Measurements from ENCODE around the gene TCF4. TPM values are rescaled to one million over a fixed set of nuclear protein-coding genes. Genes with fewer than 3 reads are reported as not detected.
A peak's percentile ranks its signal among the peaks of the same experiment; 100 is the strongest.

Gene TCF4
- total RNA-seq, 2 donors from 2014 or later, result 31.6 to 34.0 TPM

DNA sequence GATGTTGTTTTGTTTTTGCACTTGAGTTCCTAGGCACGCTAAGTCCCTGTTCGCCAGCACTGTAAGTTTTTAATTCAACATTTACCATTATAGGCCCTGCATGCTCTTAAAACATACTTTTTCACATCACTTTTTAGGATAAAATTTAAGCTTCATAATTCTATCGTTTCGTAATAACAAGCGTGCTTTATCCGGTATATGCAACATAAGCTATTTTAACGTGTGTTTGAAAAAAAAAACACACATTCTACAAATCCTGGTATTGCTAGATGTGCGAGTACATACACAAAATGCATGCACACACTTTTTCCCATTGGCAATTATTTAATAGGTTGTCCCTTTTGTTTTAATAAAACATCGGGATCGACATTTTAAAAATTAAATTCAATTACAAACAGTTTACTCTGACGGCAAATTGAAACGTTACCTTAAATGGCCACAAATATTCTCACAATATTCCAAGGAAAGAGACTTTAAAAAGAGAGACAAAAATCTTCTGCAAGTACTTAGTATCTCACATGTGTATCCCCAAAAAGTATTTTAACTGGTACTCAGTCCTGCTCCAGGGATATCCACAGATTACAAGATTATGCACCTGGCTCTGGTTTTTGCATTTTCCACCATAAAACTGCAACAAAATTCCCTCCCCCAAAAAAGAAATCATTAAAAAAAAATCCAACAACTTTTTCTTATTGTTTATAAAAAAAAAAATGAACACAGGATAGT, 1.0 kb upstream of the TCF4 start:
- Histone ChIP-seq H3K4me3 (peak overlapping the region in 1 of 2 donors; percentile 50), H3K27ac (peak overlapping the region in 3 of 4 donors; percentile 62 to 83 (median 62)), H3K36me3 (replicated peaks in 1 of 2; ENCODE audit: insufficient read depth in 1 of 2, low read depth in 2 of 2) (no peaks in the 10 kb centered on the region), H3K27me3 (no peaks in the 10 kb centered on the region), H3K9me3 (no peaks in the 10 kb centered on the region), H3K4me1 (no peaks in the 10 kb centered on the region)
- 6 to 14% methylated on average over 12 of the region's 12 CpGs for WGBS, 2 donors
- no peak for ATAC-seq
- DNase-seq, result peak in 1 of 4 donors; percentile 6
- TF ChIP-seq, protein P1, sequence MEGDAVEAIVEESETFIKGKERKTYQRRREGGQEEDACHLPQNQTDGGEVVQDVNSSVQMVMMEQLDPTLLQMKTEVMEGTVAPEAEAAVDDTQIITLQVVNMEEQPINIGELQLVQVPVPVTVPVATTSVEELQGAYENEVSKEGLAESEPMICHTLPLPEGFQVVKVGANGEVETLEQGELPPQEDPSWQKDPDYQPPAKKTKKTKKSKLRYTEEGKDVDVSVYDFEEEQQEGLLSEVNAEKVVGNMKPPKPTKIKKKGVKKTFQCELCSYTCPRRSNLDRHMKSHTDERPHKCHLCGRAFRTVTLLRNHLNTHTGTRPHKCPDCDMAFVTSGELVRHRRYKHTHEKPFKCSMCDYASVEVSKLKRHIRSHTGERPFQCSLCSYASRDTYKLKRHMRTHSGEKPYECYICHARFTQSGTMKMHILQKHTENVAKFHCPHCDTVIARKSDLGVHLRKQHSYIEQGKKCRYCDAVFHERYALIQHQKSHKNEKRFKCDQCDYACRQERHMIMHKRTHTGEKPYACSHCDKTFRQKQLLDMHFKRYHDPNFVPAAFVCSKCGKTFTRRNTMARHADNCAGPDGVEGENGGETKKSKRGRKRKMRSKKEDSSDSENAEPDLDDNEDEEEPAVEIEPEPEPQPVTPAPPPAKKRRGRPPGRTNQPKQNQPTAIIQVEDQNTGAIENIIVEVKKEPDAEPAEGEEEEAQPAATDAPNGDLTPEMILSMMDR (IDR thresholded peaks at IDR 0.05), result no peak
- no peak for TF ChIP-seq POLR2A (IDR thresholded peaks at IDR 0.05)
- intact Hi-C loops (cut with DNase I), result no loop called here

DNA sequence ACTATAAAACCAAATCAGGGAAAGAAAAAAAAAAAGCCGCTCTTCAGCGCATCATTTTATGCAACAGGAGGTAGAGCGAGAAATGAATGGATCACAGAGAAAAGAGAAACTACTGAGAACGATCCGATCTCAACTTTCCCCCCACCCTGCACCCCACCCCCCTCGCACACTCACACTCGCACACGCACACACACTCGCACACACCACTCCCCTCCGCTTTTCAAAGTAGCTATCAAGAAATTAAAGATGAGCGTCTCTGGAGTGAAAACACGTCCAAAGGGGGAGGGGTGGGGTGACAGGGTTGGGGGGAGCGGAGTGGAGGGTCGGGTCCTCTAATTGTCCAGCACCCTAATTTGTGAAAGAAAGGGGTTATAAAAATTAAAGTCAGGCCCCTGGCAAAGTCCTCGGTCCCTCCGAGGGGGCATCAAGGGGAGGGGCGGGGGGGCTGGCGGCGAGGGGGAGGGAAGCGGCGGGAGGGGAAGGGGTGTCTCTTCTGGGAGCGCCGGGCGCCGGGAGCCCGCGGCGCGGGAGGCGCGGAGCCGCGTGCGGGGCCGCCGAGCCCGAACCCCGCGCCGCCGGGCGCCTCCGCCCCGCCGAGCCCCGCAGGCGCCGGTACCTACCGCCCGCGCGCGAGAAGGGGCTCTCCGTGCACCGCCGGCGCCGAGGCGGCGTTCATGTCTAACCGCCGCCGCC, 428 bp downstream of the TCF4 start:
- 0 to 3% methylated on average over 16 to 29 of the region's 63 CpGs for WGBS, 2 donors
- Histone ChIP-seq H3K27ac (peak overlapping the region; percentile 21 to 83 (median 62)), H3K4me3 (peak overlapping the region; percentile 29 to 50), H3K36me3 (replicated peaks in 1 of 2; ENCODE audit: insufficient read depth in 1 of 2, low read depth in 2 of 2) (no peaks in the 10 kb centered on the region), H3K9me3 (no peaks in the 10 kb centered on the region), H3K4me1 (no peaks in the 10 kb centered on the region), H3K27me3 (no peaks in the 10 kb centered on the region)
- peak in 1 of 4 donors; percentile 21 for DNase-seq
- intact Hi-C loops (cut with DNase I), result no loop called here
- no peak for ATAC-seq
- no peak for TF ChIP-seq POLR2A (IDR thresholded peaks at IDR 0.05)
- TF ChIP-seq, protein P1 (IDR thresholded peaks at IDR 0.05), result no peak

- intact Hi-C loops (cut with DNase I), result no loop called here
These were observed 2.0 kb downstream of the TCF4 start for GRCh38 chr18:55585920-55586561.

DNA sequence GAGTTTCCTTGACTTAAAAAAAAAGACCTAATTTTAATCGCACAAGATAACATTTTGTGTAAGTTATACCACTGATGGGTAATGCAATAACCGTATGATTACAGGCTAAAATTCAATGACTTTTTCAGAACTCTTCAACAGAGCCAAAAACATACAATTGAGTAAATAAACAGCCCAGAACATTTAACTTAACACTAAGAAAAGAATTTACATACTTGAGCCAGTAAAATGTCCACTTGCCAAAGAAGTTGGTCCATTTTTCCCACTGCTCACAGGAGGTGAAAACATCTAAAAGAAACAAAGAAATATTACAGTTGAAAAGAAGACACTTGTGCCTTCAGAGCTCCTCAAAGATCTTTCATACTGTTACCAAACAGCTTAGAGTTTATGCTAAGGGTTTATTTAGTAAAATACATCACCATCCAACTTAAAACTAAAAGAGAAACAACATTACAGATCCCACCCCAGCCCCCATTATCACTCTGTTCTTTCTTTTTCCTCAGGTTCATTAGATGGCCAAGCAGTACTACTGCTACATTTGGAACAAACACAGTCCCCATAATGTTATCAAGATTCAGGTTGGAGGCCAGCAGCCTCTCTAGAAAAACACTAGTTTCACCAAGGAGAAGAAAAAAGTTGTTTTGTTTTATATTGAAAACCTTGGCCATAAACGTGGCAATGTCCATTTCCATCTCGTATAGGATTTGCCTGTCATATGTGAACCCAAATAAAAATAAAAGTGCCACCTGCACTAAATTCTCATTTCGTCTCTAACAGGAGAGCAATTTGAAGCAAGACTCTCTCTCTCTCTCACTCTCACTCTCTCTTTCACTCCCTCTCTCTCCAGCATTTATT, 2.7 kb downstream of the TCF4 start:
- no peak for DNase-seq
- intact Hi-C loops (cut with DNase I), result no loop called here
- no peaks in the 10 kb centered on the region for H3K36me3 ChIP-seq (replicated peaks in 1 of 2; ENCODE audit: insufficient read depth in 1 of 2, low read depth in 2 of 2)
- H3K27ac ChIP-seq, result no peak overlapping the region
- H3K9me3 ChIP-seq, result no peaks in the 10 kb centered on the region
- no peaks in the 10 kb centered on the region for H3K4me1 ChIP-seq
- H3K4me3 ChIP-seq, result no peak overlapping the region
- 34 to 38% methylated on average over 5 of the region's 5 CpGs for WGBS, 2 donors
- no peak for ATAC-seq
- TF ChIP-seq, protein P1 (IDR thresholded peaks at IDR 0.05), result no peak
- TF ChIP-seq POLR2A (IDR thresholded peaks at IDR 0.05), result no peak
- H3K27me3 ChIP-seq, result no peaks in the 10 kb centered on the region

More at GRCh38 chr18:55585920-55586561, 2.0 kb downstream of the TCF4 start:
- WGBS, 2 donors, result 69% methylated on average over 11 of the region's 11 CpGs
- TF ChIP-seq, protein P1 (IDR thresholded peaks at IDR 0.05), result no peak
- no peak for TF ChIP-seq POLR2A (IDR thresholded peaks at IDR 0.05)
- Histone ChIP-seq H3K27me3 (no peaks in the 10 kb centered on the region), H3K9me3 (no peaks in the 10 kb centered on the region), H3K36me3 (replicated peaks in 1 of 2; ENCODE audit: insufficient read depth in 1 of 2, low read depth in 2 of 2) (no peaks in the 10 kb centered on the region), H3K27ac (no peak overlapping the region), H3K4me3 (no peak overlapping the region), H3K4me1 (no peaks in the 10 kb centered on the region)
- DNase-seq (no peak), ATAC-seq (no peak)
